Epithelial cell of prostate (primary cell): ENCODE measurements around the gene VWA7.

Experiments
- DNase-seq: peaks from one replicate; pipeline ENCODE4 v3.0.0-alpha.2; 2011; ENCODE audit warnings: low read depth, low spot score
- H3K27ac ChIP-seq: fragments of 450-650 bp; 2 replicates; pipeline ENCODE4 v1.5.1; 2017; ENCODE audit warnings: mild to moderate bottlenecking

VWA7 gene

DNA sequence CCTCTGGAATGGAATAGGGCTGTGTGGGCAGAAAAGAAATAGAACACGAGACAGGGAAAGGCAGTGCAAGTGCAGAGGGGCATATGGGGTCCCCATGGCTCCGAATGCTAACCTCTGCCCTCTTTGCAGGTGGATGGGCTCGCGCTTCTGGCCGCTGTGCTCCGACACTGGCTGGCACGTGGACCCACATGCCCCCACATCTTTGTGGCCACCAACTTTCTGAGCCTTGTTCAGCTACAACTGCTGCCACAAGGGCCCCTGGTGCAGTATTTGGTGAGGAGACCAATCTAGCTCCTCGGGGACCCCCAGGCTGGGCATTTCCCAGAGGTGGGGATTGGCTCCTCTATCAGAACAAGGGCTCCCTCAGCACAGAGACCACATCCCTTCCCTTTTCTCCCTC lies 15.8 kb downstream of the VWA7 start:
- no peak for DNase-seq
- H3K27ac ChIP-seq: no peak overlapping the region

GRCh38 chr6:31760790-31761189 lies 16.3 kb downstream of the VWA7 start:
- H3K27ac ChIP-seq: no peak overlapping the region
- no peak for DNase-seq

- no peak for DNase-seq
These were observed 18.8 kb downstream of the VWA7 start for GRCh38 chr6:31758281-31758680.

GRCh38 chr6:31752739-31753319 lies 24.3 kb downstream of the VWA7 start:
- no peak overlapping the region for H3K27ac ChIP-seq
- no peak for DNase-seq

More at GRCh38 chr6:31758281-31758680, 18.8 kb downstream of the VWA7 start:
- no peak overlapping the region for H3K27ac ChIP-seq

- H3K27ac ChIP-seq: no peak overlapping the region
- DNase-seq: no peak
These were observed 26.6 kb downstream of the VWA7 start for GRCh38 chr6:31750411-31751022.

- no peak overlapping the region for H3K27ac ChIP-seq
- no peak for DNase-seq
These were observed 27.7 kb downstream of the VWA7 start for GRCh38 chr6:31749301-31750036.

- DNase-seq: no peak
- no peak overlapping the region for H3K27ac ChIP-seq
These were observed 32.7 kb downstream of the VWA7 start for GRCh38 chr6:31744422-31744821.

- H3K27ac ChIP-seq: no peak overlapping the region
- DNase-seq: no peak
These were observed 34.2 kb downstream of the VWA7 start for GRCh38 chr6:31742894-31743293.

GRCh38 chr6:31741815-31742214 lies 35.3 kb downstream of the VWA7 start:
- no peak for DNase-seq

DNA sequence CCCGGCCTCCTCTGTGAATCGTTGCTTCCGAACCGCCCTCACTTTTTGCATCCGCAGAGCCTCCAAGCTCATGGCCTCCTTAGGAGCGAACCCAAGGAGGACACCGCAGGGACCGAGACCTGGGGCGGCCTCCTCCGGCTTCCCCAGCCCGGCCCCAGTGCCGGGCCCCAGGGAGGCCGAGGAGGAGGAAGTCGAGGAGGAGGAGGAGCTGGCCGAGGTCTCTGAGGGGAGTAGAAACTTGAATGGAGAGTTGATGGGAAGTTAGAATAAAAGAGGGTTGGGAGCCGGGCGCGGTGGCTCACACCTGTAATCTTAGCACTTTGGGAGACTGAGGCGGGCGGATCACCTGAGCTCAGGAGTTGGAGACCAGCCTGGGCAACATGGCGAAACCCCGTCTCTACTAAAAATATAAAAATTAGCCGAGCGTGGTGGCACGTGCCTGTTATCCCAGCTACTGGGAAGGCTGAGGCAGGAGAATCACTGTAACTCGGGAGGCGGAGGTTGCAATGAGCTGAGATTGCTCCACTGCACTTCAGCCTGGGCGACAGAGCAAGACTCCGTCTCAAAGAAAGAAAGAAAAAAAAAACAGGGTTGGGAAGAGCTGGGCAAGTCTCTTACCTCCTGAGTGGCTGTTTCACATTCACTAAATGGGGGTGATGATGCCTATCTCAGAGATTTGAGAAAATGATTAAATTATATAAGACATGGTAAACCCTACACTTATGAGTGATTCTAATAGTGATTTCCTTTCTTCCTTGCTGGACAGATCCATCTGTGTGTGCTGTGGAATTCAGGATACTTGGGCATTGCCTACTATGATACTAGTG lies 36.5 kb downstream of the VWA7 start:
- DNase-seq: no peak

More at GRCh38 chr6:31741815-31742214, 35.3 kb downstream of the VWA7 start:
- no peak overlapping the region for H3K27ac ChIP-seq

DNA sequence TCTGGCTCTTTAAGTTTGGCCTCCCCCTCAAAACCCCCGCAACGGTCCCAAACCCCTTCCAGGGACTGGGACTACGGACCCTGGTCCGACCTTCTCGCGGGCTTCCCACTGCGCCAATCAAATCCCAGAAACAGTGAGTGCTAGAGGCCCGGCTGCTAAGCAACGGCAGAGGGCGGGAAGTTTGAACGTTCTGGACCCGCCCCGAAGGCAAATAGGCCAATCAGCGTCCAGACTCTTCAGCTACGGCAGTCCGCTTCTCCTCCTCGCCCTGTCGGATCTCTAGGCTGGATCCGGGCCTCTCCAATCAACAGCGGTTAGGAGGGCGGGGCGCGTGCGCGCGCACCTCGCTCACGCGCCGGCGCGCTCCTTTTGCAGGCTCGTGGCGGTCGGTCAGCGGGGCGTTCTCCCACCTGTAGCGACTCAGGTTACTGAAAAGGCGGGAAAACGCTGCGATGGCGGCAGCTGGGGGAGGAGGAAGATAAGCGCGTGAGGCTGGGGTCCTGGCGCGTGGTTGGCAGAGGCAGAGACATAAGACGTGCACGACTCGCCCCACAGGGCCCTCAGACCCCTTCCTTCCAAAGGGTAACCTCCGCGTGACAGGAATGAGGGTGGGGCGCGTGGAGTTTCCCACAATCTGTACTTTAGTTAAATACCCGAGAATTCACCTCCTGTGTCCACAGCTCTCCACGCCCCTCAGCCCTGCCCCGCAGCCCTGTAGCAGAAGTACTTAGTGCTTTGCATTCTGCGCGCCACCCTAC lies 37.3 kb downstream of the VWA7 start, which contains the start of gene MSH5:
Gene MSH5 (plus strand): TSS at position 367 of the 758 bp plus-strand sequence. CDS start 462 bp downstream, outside the sequence.
- peak within 1 kb of the TSS; percentile 96 for H3K27ac ChIP-seq
- peak; percentile 93 for DNase-seq

More for the DNA sequence above, 36.5 kb downstream of the VWA7 start:
- H3K27ac ChIP-seq: peak overlapping the region; percentile 43

GRCh38 chr6:31737991-31738979 lies 38.8 kb downstream of the VWA7 start:
- no peak for DNase-seq

GRCh38 chr6:31737315-31737990 lies 39.7 kb downstream of the VWA7 start:
- H3K27ac ChIP-seq: peak overlapping the region; percentile 96
- no peak for DNase-seq

More at GRCh38 chr6:31737991-31738979, 38.8 kb downstream of the VWA7 start:
- peak overlapping the region; percentile 96 for H3K27ac ChIP-seq

DNA sequence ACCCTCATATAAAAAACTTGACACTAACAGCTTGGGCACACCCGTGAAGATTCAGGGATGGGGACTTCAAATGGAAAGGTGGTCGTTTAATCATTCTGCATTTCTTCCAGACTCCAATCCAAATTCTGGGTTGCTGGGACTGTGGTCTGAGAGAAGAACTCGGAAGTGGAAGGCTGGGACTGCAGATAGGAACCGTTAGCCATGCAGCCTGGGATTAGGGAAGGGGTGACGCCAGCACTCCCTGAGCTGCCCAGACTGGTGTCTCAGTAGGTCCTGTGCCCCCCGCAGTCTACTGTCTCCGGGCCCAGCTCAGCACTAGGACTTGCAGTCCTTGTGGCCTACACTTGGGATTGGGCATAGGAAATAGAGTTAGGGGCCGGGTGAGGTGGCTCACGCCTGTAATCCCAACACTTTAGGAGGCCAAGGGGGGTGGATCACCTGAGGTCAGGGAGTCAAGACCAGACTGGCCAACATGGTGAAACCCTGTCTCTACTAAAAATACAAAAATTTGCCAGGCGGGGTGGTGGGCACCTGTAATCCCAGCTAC lies 40.3 kb downstream of the VWA7 start:
- DNase-seq: no peak
- H3K27ac ChIP-seq: peak overlapping the region; percentile 96

DNA sequence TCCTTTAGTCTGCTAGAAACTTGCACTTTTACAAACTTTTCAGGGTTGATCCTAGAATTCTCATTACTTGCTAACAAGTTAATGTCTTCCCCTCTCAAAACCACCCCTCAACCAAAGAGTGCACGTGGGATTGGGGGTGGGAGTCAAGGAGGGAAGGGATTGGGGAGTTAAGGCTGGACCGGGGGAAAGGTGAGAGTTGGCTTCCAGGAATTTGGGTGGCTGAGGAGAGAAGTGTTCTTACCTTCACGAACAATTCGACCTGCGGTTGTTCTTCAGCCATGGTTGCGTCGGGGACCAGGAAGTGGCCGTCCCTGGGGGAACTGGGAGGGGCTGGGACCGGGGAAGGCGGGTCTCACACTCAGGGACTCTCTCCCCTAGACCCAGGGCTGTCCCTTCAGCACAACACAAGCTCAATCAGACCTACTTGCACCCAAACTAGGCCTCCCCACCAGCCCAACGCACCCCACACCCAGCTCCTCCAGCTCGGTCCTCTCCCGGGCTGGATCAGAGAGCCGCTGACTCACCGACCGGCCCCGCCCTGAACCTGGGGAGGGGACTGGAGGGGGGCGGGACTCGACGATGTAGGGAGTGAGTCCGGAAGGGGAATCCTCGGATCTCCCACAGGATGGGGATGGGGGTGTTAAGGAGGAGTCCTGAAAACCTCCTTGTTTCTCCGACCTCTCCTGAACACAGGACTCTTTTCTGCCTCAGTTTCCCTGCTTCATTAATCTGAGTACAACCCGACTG lies 40.9 kb downstream of the VWA7 start, which contains the start of gene CLIC1:
Gene CLIC1 (minus strand): TSS at position 510 of the 747 bp plus-strand sequence. CDS start 230 bp downstream, at position 280.
- peak within 1 kb of the TSS; percentile 96 for H3K27ac ChIP-seq
- DNase-seq: no peak

- peak overlapping the region; percentile 96 for H3K27ac ChIP-seq
- DNase-seq: no peak
These were observed 42.2 kb downstream of the VWA7 start for GRCh38 chr6:31734821-31735406.
